AG09319 (cell line): ENCODE data around the gene MFAP1.
A peak's percentile ranks its signal among the peaks of the same experiment; 100 is the strongest.
"Not testable (repeated sequence)": the region's sequence is repeated elsewhere in the genome, so short reads cannot be mapped to it uniquely, and the experiment has no call there.

Experiments used
- DNase-seq: peaks from one replicate; pipeline ENCODE4 v3.0.0-alpha.2; 2010; ENCODE audit warnings: low read depth; ENCODE audit errors: extremely low read depth
- CTCF ChIP-seq: IDR thresholded peaks from 2 replicates; pipeline ENCODE4 v1.5.1; 2011; ENCODE audit warnings: low read depth, mild to moderate bottlenecking, inconsistent platforms, low read length, moderate library complexity

The MFAP1 gene

GRCh38 chr15:43828061-43828657 is 3.7 kb upstream of the MFAP1 start:
- no peak for TF ChIP-seq CTCF
- DNase-seq = no peak

GRCh38 chr15:43826508-43827341 is 2.2 kb upstream of the MFAP1 start, which contains the start of gene WDR76:
WDR76 (plus strand) TSS chr15:43827002; CDS start chr15:43827033, 31 bp downstream.
- DNase-seq = peak; percentile 52
- TF ChIP-seq CTCF = no peak

- no peak for TF ChIP-seq CTCF
These were observed 1.6 kb upstream of the MFAP1 start for GRCh38 chr15:43826029-43826507.

GRCh38 chr15:43825305-43825704 is 815 bp upstream of the MFAP1 start:
- not testable (repeated sequence) for DNase-seq

More at GRCh38 chr15:43826029-43826507, 1.6 kb upstream of the MFAP1 start:
- DNase-seq = no peak

GRCh38 chr15:43821505-43821904 is 3.0 kb downstream of the MFAP1 start:
- DNase-seq = no peak
- no peak for TF ChIP-seq CTCF

- not testable (repeated sequence) for DNase-seq
These were observed 9.4 kb downstream of the MFAP1 start for GRCh38 chr15:43815064-43815463.

GRCh38 chr15:43808960-43809678 is 15.4 kb downstream of the MFAP1 start:
- DNase-seq = no peak
- TF ChIP-seq CTCF = no peak

- TF ChIP-seq CTCF = no peak
- DNase-seq = no peak
These were observed 16.0 kb downstream of the MFAP1 start for GRCh38 chr15:43808435-43808950.

- DNase-seq = not testable (repeated sequence)
These were observed 21.8 kb downstream of the MFAP1 start for GRCh38 chr15:43802676-43803075.
